HG03439 (cell line): ENCODE data around the gene MAP3K14.

Experiments used
- ATAC-seq: cut with Tn5 transposase; IDR thresholded peaks from one replicate; pipeline ENCODE4 v1.9.1; 2021; ENCODE audit warnings: mild to moderate bottlenecking, moderate library complexity; ENCODE audit not compliant: unreplicated experiment

The MAP3K14 gene

DNA sequence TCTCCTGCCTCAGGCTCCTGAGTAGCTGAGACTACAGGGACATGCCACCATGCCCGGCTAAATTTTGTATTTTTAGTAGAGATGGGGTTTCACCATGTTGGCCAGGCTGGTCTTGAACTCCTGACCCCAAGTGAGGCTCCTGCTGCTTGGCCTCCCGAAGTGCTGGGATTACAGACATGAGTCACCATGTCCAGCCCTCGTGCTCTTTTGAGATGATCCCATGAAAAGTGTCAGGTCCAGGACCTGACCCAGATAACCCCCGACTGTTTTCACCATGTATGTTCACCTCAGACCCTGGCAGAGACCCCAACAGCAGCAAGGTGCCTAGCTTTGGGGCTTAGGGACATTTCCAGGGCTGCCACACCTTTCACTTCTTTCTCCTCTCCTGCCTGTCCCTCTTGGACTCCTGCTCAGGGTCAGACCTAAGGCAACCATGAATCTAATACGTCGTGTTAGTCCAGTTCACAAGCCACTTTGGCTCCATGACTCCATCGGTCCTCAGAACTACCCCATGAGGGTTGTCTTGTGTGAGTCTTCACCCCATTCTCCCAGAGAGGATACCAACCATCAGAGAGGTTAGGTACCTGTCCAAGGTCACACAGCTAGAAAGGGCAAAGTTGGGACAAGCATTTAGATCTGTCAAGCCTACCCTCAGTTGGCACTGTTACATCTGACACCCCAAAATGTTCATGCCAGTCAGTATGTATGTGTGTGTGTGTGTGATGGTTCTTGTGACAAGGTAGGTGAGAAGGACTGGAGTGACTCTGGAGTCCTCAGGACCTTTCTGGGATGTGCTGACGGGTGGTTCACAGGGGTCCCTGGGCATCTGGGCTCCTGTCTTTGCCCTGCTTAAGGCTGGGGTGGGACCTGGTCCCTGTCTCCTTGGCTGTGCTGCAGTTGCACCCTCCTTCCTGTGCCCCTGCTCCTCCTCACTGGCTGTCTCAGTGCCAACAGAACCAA, 23.1 kb upstream of the MAP3K14 start:
- no peak for ATAC-seq

DNA sequence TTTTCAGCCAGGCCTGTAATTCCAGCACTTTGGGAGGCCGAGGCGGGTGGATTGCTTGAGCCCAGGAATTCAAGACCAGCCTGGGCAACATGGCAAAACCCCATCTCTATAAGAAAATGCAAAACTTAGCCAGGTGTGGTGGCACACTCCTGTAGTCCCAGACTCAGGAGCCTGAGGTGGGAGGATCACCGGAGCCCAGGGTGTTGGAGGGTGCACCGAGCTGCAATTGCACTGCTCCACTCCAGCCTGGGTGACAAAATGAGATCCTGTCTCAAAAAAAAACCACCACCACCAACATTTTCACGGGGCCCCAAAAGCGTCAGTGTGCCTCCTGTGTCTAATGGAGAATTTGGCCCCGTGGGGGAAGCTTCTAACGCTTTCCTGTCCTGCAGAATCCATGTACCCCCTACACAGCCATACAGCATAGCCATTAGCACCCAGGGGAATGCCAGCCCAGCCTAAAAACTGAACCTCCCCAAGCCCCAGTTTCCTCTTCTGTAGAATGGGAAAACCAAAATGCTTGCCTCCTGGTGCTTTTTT, 22.2 kb upstream of the MAP3K14 start:
- ATAC-seq = no peak

DNA sequence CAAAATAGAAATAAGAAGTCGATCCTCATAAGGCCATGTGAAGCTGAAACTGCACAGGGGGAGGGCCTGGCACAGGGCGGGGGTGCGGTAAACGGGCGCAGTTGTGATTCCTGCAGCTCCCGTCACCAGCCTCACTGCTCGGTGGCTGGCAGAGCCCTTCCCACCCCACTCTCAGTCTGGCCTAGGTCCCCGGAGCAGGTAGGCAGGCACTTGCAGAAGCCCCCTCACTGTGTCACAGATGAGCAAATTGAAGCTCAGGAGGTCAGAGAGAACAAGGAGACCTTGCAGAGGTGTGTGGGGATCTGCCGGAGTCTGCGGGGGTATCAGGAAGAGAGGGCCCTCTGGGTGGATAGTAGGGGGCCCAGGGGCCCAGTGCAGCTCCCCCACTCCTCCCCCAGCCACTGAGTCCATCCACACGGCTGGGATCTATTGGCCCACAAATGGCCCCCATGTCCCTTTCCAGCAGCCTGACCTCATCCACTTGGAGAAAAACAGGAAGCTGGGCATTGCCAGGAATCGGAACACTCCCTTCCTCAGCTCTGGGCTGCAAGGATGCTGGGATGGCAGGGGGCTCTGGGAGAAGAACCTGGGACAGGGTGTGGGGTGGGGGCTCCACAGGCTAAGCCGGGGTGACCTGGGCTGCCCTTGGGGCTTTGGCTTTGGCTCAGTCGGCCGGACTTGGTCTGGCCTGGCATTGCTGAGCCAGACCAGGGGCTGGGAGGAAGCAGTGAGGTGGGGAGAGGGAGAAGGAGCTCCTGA, 21.4 kb upstream of the MAP3K14 start:
- no peak for ATAC-seq

DNA sequence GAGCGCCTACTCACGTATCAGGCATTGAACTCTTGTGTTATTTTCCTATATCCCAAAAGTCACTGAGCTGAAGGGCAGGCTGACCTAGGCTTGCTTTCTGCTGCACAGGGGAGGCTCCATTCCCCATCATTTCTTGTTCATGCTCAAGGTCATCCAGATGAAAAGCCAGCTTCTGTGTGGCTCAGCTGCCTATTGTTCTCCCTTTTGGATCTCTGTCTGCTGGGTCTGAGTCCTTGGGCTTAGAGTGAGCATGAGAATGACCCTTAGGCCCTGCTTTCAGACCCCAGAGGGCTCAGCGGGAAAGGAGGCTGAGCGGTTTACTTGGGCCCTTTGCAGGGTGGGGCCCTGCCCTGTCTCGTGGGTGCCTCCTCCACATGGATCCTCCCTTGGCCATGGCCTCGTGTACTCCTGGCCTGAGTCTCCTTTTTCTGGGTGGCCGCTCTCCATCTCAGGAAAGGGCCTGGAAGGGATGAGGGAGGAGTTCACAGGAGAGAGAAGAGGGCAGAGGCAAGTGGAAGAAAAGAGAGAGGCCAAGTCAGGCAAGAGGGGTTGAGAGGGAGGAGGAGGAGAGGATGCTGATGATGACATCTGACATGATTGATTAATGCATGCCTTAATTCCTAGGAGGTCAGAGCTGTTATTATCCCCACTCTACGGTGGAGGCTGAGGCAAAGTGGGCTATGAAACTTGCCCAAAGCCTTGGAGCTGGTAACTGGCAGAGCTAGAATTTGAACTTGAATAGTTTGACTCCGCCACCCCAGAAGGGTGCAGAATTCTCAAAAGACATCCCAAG, 19.8 kb upstream of the MAP3K14 start:
- ATAC-seq = no peak

DNA sequence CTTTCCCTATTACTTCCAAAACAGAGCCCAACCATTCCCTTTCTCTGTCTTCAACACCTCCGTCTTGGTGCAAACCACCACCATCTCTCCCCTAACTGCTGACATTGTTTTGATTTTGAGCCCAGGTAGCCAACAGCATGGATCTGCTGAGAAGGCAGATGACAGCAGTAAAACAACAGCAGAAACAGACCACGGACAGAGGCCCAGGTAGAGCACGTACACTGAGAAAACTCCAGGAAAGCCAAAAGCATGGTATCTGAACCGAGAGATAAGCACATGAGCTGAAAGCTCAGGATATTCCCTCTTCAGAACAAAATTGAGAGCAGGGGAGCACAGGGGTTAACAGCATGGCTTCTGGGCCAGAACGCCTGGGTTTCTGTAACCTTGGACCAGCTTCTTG, 18.9 kb upstream of the MAP3K14 start:
- no peak for ATAC-seq

DNA sequence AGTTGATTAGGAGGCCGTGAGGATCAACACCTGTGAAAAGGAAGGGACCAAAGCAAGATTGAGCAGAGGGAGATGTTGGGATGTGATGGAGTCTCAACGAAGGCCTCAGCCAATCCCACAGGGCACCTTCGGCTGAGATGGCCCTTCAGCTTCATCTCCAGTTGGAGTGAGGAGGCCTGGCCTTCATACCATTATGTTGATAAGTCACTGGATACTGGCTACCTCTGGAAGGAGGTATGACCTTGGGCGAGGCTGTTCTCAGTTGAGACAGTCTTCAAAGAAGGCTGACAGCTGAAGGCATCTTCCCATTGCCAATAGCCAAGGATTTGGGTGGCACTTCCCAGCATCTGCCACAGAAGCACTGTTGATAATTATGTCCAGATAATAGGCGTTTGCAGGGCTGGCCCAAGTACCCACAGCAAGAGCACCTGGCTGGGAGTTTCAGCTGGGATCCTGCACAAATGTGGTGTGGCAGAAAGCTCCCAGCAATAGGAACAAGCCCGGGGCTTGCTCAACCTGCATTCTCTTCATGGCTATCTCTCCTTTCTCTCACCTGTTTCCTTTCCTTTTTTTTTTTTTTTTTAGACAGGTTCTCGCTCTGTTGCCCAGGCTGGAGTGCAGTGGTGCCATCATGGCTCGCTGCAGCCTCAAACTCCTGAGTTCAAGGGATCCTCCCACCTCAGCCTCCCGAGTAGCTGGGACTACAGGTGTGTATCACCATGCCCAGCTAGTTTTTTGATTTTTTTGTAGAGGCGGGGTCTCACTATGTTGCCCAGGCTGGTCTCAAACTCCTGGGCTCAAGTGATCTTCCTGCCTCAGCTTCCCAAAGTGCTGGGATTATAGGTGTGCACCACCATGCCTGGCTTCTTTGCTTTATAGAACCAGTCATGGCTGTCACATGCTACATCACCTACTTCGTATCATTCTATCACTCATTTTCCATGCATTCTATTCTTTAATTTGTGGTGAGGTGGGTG, 18.2 kb upstream of the MAP3K14 start:
- no peak for ATAC-seq

DNA sequence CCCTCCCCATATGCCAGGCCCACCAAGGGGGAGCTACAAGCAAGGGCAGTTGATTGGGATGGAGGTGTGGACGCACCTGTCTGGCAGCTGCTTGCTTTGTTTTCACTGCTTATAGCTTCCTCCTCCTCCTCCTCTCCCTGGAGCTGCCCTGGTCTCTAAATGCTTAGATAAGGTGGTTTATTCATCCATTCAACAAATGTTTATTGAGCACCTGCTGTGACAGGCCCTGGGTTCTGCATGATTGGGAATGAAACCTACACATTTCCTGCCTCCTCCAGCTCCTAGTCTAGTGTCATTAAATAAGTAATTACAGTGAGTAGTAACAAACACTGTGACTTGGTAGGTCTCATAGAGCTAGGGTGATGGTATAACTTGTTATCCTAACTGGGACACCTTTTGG, 17.4 kb upstream of the MAP3K14 start:
- no peak for ATAC-seq

DNA sequence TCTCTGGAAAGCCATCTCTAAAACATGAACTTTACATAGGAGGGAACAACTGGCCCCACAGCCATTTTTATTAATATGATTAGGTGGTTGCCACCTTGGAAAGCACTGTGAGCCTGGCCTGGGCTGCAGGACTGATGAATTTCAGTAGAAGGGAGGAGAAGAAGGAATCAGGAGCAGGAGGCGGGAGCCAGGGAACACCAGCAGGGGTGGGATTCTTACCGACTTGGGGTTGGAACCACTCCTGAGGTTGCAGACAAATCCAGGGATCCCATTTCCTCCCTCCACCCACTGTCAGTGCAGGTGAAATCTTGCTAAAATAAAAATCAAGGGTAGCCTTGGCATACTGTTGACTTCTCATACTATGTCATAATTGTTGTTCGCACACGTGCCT, 16.9 kb upstream of the MAP3K14 start:
- ATAC-seq = no peak

DNA sequence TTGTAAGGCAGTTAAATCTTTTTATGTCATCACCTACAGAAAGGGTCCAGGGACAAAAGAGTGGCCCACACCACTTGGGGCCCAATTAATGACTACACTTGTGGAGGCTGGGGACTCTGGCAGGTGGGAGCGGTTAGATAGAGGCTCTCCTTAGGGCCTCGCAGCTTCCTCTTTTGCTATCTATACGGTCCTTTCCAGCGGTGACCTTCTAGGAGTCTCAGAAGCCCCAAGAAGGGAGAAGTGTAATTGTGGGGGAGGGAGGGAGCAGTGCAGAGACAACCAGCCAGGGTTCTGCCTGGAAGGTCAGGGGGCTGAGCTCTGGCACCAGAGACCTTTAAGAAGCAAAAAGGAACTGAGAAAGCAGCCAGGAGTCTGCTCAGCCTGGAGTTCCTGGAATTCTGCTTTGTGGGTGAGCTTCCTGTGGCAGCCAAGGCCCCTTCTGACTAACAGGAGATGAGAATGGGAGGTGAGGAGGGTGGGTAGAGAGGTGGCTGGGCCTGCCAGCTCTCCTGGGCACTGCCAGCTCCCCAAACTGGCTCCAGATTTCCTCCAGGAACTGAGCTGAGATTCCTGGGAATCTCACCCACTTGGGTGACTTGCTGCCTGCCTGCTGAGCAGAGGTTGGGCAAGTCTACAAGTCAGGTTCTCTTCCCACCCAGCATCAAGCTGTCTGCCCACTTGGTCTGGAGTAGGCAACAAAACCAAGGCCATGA, 16.3 kb upstream of the MAP3K14 start:
- ATAC-seq = no peak

DNA sequence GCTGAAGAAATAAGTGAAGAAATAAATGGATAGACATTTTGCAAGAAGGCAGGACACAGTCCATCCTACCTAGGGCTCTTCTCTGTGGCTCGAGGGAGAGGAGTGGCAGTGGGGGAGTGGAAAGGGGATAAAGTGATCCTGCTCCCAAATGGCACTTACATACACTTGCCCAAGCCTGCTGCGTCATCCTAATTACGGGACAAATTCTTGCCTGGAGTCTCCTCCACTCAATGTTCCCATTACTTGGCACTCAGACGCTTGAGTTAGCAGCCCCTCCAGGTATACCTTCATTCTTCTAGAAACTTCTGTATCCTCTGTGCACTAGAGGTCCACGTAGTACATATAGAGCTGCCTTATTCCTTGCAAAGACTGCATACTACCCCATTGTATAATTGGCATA, 15.7 kb upstream of the MAP3K14 start:
- no peak for ATAC-seq

DNA sequence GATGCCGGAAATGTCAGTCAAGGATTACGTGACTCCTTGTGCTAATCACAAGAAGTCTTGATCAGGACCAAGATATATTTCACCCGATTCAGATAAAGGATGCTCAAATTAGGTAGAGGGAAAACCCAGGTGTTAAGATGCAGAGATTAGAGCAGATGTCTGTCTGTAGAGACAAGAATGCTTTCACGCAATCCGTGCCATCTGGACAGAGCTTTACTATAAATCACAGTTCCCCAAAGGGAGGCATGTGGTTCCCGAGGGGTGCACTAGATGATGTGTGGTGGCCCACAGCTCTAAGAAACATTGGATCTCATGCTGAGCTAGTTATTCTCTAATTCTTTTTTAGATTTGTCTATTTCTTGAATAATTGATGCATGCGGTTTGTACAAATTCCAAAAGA, 9.8 kb upstream of the MAP3K14 start:
- ATAC-seq = no peak

DNA sequence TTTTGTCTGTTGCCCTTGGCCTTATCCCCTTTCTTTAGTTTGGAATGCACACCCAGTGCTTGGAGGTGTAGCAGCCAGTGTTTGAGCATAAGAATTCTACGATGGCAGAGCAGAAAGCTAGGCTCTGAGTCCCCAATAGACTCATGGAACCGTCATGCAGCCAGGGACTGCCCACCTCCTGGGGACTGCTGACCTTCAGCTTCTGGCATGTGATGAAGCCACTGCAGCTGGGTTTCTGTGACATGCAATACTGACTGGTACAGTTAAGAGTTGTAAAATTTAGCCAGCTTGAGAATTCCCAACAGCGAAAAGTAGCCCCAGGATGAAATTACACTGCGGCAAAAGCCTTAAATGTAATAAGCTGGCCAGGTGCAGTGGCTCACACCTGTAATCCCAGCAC, 9.0 kb upstream of the MAP3K14 start:
- no peak for ATAC-seq

DNA sequence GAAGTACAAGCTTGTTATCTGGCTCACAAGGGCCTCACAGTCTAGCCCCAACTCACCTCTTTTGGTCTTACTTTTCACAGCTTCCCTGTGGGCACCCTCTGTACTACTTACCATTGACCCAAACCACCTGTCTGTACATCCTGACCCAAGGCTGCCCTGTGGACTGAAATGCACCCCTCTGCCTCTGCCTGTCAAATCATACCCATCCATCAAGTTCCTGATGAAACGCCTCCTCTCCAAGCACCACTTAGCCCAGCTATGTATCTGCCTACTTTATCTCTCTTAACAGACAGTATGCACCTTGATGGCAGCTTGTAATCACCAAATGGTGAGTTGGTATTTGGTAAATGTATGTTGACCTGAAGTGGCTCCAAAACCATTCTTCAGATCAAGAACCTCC, 7.5 kb upstream of the MAP3K14 start:
- no peak for ATAC-seq

DNA sequence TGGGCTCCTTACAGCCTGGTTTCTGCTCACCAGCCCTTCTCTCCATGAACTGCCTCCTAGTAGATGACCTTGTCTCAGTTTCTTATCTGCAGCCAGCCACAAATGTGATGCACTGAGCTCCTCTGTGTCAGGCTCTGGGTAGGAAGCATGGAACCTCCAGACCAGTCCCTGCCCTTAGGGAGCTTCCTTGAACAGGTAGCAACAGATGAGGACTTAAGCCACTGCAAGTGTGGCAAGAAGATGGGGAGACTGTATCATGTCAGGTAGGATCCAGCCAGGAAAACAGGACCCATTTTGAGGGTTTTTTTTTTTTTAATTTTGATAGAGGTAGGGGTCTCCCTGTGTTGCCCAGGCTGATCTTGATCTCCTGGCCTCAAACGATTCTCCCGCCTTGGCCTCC, 5.3 kb upstream of the MAP3K14 start:
- ATAC-seq = no peak

DNA sequence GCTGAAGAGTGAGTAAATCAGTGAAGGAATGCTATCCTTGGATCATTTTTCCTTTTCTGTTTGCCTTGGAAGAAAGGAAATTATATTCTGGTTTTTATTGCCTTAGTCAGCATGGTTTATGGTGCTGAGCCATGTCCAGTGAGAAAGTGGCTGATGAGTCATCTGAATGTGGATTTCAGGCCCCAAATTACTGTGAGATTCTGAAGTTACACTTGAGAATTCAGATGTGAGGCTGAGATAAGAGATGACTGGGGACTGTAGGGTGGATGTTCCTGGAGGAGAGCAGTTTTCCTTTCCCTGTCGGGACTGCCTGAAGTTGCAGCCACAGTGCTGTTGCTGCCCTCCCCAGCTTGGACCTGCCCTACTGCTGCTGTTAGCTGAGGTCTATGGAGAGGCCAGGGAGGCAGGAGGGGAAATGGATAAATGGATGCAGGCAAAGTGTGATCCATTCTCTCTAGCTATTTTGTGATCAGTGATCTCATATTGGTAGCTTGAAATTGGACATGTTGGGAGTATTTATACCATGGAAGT, 4.2 kb upstream of the MAP3K14 start:
- ATAC-seq = no peak

DNA sequence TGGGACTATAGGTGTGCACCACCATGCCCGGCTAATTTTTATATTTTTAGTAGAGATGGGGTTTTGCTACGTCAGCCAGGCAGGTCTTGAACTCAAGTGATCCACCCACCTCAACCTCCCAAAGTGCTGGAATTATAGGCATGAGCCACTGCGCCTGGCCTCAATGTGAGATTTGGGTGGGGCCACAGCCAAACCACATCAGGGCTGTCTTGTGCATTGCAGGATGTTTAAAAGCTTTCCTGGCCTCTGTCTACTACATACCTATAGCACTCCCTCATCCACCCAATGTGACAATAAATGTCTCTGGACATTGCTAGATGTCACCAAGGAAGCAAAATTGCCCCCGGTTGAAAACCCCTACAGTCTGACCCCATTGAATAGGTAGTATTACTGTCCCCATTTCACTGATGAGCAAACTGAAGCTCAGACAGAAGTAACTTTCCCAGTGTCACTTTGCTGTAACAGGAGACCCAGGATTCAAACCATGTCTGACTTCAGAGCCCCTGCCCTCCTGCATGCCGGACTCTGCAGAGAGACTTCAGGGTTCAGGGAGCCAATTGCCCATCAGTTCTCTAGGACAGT, 3.6 kb upstream of the MAP3K14 start:
- no peak for ATAC-seq

DNA sequence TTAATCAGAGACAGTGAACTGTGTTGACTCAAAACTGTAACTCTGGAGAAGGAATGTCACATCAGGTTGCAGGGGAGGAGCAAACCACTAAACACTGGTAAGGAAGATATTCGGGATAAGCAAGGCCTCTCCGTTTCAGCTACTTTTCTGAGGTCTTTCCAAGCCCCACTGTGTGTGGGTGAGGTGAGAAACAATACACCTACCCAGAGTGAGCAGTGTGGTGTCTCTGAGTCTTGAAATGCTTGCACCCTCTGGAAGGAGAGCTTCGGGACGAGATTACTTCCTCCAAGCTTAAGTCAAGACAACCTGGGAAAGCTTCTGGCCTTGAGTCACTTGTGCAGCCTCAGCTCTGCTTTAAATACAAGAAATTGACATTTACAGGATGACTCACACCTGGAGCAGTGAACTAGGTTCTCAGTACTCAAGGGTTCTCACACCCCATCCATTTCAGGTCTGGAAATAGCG, 2.5 kb upstream of the MAP3K14 start:
- ATAC-seq = no peak

DNA sequence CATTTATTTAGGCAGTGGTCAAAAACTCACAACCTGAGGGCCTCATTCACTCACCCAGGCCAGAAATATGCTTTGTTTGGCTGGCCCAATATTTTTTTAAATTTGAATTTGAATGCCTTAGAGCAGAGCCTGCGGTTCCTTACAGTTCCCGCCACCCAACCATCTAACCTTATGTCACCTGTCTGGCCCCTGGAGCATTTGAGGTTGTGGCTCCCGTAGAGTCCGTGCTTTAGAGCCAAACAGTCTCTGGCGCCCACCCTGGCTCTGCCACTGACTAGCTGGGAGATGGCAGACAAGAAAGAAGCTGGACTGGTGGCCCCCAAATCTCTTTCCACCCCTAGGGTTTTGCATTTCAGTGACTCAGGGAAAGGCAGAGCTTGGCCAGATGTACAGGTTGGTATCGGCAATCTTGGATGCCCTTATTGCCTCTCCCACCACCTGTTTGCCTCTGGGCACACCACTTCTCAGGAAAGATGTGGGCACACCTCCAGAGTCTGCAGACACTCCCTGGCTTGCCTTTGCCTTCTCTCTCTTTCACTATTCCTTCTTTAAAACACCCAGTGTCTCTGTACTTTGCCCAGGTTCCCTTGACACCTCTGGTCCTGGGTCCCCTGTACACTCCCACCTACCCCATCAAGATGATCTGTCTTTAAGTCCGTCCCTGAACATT, 1.9 kb upstream of the MAP3K14 start:
- no peak for ATAC-seq
